RWPE1 (cell line): Measurements from ENCODE around the gene GAS6.
"Not testable (repeated sequence)": the region's sequence is repeated elsewhere in the genome, so short reads cannot be mapped to it uniquely, and the experiment has no call there.

Experiments used
- CTCF ChIA-PET: fragments of 350-600 bp; sonication (Branson Sonifier 250); formaldehyde crosslinking; extraction: SDS; loops from one replicate; lab custom pipeline; 2021; lab: Yijun Ruan, JAX
- POLR2A ChIA-PET: fragments of 400-600 bp; formaldehyde crosslinking; extraction: SDS; loops from one replicate; lab custom pipeline; 2020; ENCODE audit warnings: antibody characterized with exemption; ENCODE audit not compliant: low non-redundant PET; lab: Yijun Ruan, JAX
- DNase-seq: peaks from one replicate; pipeline ENCODE4 v3.0.0; 2012; ENCODE audit warnings: low spot score
- H3K27ac ChIP-seq: fragments of 450-650 bp; 2 replicates; pipeline ENCODE4 v1.5.1; 2017
- TF ChIP-seq, protein P1 (sequence below): fragments of 450-650 bp; conservative IDR thresholded peaks from 2 replicates; pipeline ENCODE4 v1.5.1; 2017; ENCODE audit warnings: low read depth, mild to moderate bottlenecking

The GAS6 gene

GRCh38 chr13:113875837-113876281, 12.0 kb upstream of the GAS6 start:
- no peak overlapping the region; the same call in 1 of the 2 replicates for H3K27ac ChIP-seq
- no peak for DNase-seq
- TF ChIP-seq, protein P1, sequence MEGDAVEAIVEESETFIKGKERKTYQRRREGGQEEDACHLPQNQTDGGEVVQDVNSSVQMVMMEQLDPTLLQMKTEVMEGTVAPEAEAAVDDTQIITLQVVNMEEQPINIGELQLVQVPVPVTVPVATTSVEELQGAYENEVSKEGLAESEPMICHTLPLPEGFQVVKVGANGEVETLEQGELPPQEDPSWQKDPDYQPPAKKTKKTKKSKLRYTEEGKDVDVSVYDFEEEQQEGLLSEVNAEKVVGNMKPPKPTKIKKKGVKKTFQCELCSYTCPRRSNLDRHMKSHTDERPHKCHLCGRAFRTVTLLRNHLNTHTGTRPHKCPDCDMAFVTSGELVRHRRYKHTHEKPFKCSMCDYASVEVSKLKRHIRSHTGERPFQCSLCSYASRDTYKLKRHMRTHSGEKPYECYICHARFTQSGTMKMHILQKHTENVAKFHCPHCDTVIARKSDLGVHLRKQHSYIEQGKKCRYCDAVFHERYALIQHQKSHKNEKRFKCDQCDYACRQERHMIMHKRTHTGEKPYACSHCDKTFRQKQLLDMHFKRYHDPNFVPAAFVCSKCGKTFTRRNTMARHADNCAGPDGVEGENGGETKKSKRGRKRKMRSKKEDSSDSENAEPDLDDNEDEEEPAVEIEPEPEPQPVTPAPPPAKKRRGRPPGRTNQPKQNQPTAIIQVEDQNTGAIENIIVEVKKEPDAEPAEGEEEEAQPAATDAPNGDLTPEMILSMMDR: no peak
- CTCF ChIA-PET: no interaction called here
- POLR2A ChIA-PET: no interaction called here

DNA sequence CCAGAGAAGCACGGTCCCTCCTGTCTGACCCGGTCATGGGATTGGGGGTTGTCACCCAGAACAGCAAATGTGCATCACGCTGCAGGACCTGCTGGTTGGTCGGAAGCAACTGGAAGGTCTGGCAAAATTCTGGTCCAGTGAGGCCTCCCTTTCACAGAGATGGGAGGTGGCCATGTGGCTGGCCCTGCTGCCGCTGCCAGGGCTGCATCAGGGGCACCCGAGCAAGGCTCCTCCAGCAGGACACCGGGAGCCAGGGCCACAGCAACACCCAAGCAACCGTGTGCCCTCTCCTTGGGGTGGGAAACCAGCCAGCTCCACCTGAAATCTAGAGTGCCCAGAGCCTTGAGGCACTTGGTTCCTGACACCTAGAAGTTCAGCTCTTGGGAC, 11.5 kb upstream of the GAS6 start:
- ChIA-PET POLR2A (no interaction called here), CTCF (no interaction called here)
- H3K27ac ChIP-seq: peak overlapping the region; percentile 3; the same call in 1 of the 2 replicates
- TF ChIP-seq, protein P1: no peak
- DNase-seq: no peak

DNA sequence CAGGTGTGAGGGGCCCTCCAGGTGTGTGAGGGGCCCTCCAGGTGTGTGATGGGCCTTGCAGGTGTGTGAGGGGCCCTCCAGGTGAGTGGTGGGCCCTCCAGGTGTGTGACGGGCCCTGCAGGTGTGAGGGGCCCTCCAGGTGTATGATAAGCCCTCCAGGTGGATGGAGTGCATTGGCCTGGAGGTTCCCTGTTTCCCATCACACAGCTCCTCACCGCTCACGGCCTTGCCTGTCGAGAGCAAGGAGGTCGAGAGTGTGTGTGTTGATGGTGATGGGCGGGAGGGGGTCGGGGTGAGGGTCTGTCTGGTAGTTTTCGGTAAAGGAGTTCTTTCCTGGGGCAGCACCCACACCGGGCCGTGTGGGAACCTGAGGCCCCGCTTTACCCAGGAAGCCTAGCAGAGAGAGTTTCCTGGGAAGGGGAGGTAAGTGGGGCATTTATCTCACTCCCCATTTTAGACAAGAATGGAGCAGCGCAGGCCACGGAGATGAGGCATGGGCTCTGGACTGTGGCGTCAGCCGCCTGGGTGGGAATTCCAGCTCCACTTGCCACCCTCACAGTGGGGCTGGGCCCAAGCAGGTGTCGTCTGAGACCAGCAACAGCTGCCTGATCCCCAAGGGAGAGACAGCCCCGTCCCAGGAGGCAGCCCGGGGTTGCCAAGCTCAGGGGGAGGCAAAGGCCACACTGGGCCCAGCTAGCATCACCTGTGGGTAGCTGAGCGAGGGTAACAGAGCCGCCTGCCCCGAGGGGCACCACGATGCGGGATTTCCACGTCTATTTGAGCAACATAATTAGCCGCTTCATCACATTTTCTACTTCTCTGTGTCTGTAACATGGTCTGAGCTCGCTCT, 10.9 kb upstream of the GAS6 start:
- ChIA-PET CTCF (no interaction called here), POLR2A (interaction anchor here (0.6 kb wide), 1 partner anchor 292 kb away, joined by 3 read pairs; no protein-coding TSS in a partner anchor)
- peak overlapping the region; percentile 3; the same call in 1 of the 2 replicates for H3K27ac ChIP-seq
- TF ChIP-seq, protein P1: no peak
- DNase-seq: no peak

DNA sequence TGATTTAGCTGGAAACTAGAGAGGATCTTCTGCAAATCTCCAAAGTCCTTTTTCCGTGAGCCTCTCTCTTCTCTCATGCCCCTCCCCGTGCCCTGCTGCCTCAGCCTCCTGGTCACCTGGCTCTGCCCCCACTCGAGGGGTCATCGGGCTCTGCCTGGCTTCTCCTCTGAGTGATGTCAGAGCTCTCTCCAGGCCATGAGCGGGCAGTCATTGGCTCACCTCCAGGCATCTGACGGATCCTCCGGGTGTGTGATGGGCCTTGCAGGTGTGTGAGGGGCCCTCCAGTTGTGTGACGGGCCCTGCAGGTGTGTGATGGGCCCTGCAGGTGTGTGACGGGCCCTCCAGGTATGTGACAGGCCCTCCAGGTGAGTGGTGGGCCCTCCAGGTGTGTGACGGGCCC, 10.3 kb upstream of the GAS6 start:
- CTCF ChIA-PET: no interaction called here
- DNase-seq: no peak

GRCh38 chr13:113869263-113869662, 5.4 kb upstream of the GAS6 start:
- POLR2A ChIA-PET: no interaction called here
- CTCF ChIA-PET: no interaction called here
- no peak for DNase-seq
- H3K27ac ChIP-seq: no peak overlapping the region
- TF ChIP-seq, protein P1: no peak

More for the DNA sequence above, 10.3 kb upstream of the GAS6 start:
- TF ChIP-seq, protein P1: no peak
- POLR2A ChIA-PET: interaction anchor here (0.6 kb wide), 1 partner anchor 292 kb away, joined by 3 read pairs; no protein-coding TSS in a partner anchor
- no peak overlapping the region for H3K27ac ChIP-seq

- CTCF ChIA-PET, H3K27ac ChIP-seq, POLR2A ChIA-PET, DNase-seq: not testable (repeated sequence)
Observed at GRCh38 chr13:113867913-113868312, 4.0 kb upstream of the GAS6 start.

GRCh38 chr13:113865427-113865826, 1.6 kb upstream of the GAS6 start:
- no peak for DNase-seq
- ChIA-PET CTCF (no interaction called here), POLR2A (no interaction called here)
- TF ChIP-seq, protein P1: no peak
- no peak overlapping the region for H3K27ac ChIP-seq
